ENCODE data around the gene FMO2.
"Not testable (repeated sequence)": the region's sequence is repeated elsewhere in the genome, so short reads cannot be mapped to it uniquely, and the experiment has no call there.

The FMO2 gene

DNA sequence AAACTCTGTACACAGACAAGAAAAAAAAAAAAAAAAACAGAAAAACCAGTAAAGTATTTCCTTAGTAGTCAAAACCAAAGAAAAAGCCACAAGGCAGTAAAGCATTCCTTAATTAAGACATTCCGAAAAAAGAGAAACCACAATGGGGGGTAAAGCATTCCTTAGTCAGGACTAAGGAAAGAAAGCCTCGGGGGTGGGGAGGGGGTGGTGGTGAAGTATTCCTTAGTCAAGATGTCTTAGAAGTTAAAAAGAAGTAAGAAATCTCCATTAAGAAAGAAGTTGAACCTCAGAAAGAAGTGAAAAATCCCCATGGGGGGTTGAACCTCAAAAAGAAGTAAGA is 35.0 kb downstream of the FMO2 start:
- no peak for TF ChIP-seq ZNF274 (IDR thresholded peaks at IDR 0.05; ENCODE audit: low read depth, low read length)
- H3K4me3 ChIP-seq (ENCODE audit: low read length): no peak overlapping the region

GRCh38 chr1:171220581-171221054 is 35.5 kb downstream of the FMO2 start:
- no peak overlapping the region for H3K4me3 ChIP-seq (ENCODE audit: low read length)
- TF ChIP-seq ZNF274 (IDR thresholded peaks at IDR 0.05; ENCODE audit: low read depth, low read length): no peak

GRCh38 chr1:171221665-171222591 is 36.8 kb downstream of the FMO2 start:
- no peak for TF ChIP-seq ZNF274 (IDR thresholded peaks at IDR 0.05; ENCODE audit: low read depth, low read length)

GRCh38 chr1:171222936-171223335 is 37.8 kb downstream of the FMO2 start:
- no peak overlapping the region for H3K4me3 ChIP-seq (ENCODE audit: low read length)
- no peak for TF ChIP-seq ZNF274 (IDR thresholded peaks at IDR 0.05; ENCODE audit: low read depth, low read length)

More at GRCh38 chr1:171221665-171222591, 36.8 kb downstream of the FMO2 start:
- no peak overlapping the region for H3K4me3 ChIP-seq (ENCODE audit: low read length)

DNA sequence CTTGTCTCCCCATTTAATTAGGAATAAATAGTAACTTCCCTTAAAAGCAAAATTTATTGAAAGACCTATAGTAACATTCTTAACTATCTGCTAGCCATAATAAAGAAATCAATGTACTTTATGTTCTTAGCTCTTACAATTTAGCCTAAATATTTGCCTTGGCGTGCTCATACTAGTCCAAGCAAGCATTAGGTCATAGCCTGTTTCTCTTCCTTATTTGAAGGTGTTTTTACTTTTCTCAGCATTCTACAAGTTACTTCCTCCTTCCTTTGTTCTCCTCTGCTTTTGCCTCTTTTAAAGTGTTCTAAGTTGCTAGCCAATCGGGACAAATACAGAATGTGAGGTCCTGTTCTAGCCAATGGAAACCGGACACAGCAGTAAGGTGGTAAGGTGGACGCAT is 39.2 kb downstream of the FMO2 start:
- not testable (repeated sequence) for H3K4me3 ChIP-seq (ENCODE audit: low read length)

DNA sequence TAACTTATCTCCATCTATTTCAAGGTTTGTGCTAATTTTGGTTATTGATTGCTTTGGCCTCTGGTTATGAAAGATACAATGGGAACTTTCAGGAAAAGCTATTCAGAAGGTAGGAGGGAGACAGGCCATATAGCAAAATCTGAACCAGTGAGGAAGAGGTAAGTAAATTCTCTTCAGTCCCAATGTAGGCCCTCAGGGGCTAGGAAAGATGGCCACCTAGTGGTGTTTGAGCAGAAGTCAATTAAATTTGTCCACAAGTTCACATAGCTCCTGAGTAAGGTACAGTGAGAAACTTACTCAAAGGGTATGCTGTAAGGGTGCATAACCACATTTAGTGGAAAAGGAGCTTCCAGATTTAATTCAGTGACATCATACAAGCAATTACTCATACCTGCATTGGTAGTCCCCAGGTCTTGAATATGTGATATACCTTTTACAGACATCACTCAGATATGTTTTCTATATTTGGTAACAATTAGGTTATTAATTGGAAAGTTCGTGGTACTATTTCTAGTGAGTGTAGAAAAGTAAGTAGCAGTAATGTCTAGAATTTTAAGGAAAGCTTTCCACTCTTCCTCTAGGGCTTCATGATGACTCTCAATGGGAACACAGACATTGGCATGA is 41.8 kb downstream of the FMO2 start:
- no peak overlapping the region for H3K4me3 ChIP-seq (ENCODE audit: low read length)

GRCh38 chr1:171231326-171231725 is 46.2 kb downstream of the FMO2 start:
- H3K4me3 ChIP-seq (ENCODE audit: low read length): no peak overlapping the region
- no peak for TF ChIP-seq ZNF274 (IDR thresholded peaks at IDR 0.05; ENCODE audit: low read depth, low read length)

More for the DNA sequence above, 41.8 kb downstream of the FMO2 start:
- no peak for TF ChIP-seq ZNF274 (IDR thresholded peaks at IDR 0.05; ENCODE audit: low read depth, low read length)

DNA sequence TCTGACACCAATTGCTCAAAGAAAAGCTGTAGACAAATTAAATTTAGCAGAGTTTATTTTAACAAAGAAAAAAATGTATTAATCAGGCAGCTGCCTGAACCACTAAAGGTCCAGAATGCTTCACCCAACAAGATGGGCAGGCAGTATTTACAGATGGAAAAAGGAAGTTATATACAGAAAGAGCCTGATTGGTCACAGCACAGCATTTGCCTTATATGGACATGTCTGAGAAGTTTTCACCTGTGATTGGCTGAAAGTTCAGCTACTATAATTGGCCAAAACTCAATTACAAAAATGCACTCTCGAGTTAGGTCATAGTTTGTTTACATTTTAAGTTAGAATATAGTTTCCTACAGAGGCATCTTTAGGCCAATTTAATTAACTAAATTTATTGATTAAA is 48.1 kb downstream of the FMO2 start:
- TF ChIP-seq ZNF274 (IDR thresholded peaks at IDR 0.05; ENCODE audit: low read depth, low read length): no peak
- H3K4me3 ChIP-seq (ENCODE audit: low read length): no peak overlapping the region

GRCh38 chr1:171236231-171236630 is 51.1 kb downstream of the FMO2 start:
- H3K4me3 ChIP-seq (ENCODE audit: low read length): not testable (repeated sequence)

DNA sequence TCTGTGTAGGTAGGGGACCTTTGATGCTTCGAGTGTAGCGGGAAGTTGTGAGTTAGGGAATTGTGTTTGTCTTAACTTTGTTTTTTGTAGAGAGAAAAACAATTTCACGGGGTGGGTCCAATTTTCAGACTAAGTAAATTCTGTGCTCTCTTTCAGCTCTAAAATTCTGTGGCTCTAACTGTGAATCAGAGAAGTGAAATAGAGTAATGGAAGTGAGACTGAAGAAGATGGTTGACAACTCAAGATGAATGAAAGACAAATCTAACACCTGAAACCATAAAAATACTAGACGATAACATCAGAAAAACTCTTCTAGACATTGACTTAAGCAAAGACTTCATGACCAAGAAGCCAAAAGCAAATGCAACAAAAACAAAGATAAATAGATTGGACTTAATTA is 58.8 kb downstream of the FMO2 start:
- no peak overlapping the region for H3K4me3 ChIP-seq (ENCODE audit: low read length)
- no peak for TF ChIP-seq ZNF274 (IDR thresholded peaks at IDR 0.05; ENCODE audit: low read depth, low read length)

DNA sequence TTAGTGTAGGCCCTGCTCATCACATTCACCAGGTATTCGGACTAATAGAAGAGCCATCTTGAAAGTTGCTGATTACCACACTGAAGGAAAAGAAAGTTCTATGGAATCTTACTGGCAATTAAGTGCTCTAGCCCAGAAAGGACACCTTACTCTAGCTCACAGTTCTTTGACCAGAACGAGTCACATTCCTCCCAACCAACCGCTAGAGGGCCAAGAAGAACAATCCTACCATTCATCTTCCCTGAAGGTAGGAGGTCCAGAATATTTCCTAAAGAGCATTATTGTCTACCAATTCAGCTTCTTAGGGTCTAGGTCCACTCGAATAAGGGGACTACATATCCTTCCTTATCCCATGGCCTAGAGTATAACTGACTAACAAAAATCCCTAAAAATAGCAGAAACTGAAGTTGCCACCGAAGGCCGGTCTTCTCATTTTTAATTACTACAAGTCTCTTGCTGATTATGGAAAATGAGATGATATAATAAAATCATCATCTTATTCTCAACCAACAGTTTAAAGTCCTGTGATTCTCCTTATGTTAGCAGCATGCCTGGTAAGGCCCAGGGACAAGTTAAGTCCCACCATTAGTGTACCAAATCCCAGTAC is 60.5 kb downstream of the FMO2 start:
- TF ChIP-seq ZNF274 (IDR thresholded peaks at IDR 0.05; ENCODE audit: low read depth, low read length): no peak
- no peak overlapping the region for H3K4me3 ChIP-seq (ENCODE audit: low read length)

- no peak overlapping the region for H3K4me3 ChIP-seq (ENCODE audit: low read length)
- TF ChIP-seq ZNF274 (IDR thresholded peaks at IDR 0.05; ENCODE audit: low read depth, low read length): no peak
Observed at GRCh38 chr1:171247501-171247900, 62.4 kb downstream of the FMO2 start.

DNA sequence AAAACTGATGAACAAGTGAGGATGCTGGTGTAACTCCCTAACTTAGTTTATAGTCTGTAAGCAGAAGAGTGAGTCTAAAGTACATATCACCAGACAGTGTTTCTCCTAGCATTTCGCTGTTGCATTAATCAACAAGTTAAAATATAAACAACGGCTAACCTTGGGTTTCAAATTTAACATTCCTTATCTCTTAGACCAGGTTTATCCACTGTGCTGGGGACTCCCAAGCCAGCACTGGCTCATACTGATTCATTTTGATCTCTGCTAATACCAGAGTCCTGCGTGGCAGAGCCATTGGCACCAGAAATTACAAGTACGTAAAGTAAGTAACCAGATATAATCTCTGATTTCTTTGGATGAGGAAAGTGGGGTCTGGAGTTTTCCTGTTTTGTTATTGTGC is 63.2 kb downstream of the FMO2 start, which contains the start of gene FMO1:
Gene FMO1 (plus strand): TSS at position 193 of the 400 bp plus-strand sequence. CDS start 9,594 bp downstream, outside the sequence.
- H3K4me3 ChIP-seq (ENCODE audit: low read length): no peak within 1 kb of the TSS

GRCh38 chr1:171248841-171249240 is 63.7 kb downstream of the FMO2 start:
- H3K4me3 ChIP-seq (ENCODE audit: low read length): no peak overlapping the region
- TF ChIP-seq ZNF274 (IDR thresholded peaks at IDR 0.05; ENCODE audit: low read depth, low read length): no peak

More for the DNA sequence above, 63.2 kb downstream of the FMO2 start, which contains the start of gene FMO1:
- TF ChIP-seq ZNF274 (IDR thresholded peaks at IDR 0.05; ENCODE audit: low read depth, low read length): no peak

DNA sequence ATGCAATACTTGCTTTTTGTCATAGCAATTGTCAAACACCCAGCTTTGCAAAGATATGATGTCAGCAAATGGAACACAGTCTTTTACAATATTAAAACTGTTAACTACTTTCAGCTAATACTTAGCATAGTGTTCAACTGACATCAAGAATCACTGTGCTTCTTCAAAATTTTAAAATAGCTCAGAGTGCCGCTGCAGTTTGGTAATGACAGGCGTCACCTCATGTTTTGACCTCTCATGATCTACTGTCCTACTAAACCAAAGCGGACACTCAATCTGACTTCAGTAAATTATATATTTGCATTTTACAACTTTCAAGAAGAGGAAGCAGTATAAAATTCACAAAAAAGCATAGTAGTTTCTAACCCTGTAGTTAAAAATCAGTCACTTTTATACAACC is 65.2 kb downstream of the FMO2 start:
- no peak overlapping the region for H3K4me3 ChIP-seq (ENCODE audit: low read length)
- TF ChIP-seq ZNF274 (IDR thresholded peaks at IDR 0.05; ENCODE audit: low read depth, low read length): no peak
